HUES6 (cell line): Measurements from ENCODE around the gene RASEF.

ENCODE experiments used
- H3K27ac ChIP-seq: 2 replicates; pipeline ENCODE4 v1.7.0; 2013; ENCODE audit warnings: low read depth, mild to moderate bottlenecking, low read length, inconsistent platforms
- H3K27me3 ChIP-seq: 2 replicates; pipeline ENCODE4 v1.6.1; 2013; ENCODE audit warnings: low read length; ENCODE audit not compliant: control insufficient read depth, insufficient read depth
- H3K36me3 ChIP-seq: 2 replicates; pipeline ENCODE4 v1.6.1; 2013; ENCODE audit warnings: low read length; ENCODE audit not compliant: control insufficient read depth, insufficient read depth
- H3K4me1 ChIP-seq: 2 replicates; pipeline ENCODE4 v1.6.1; 2013; ENCODE audit warnings: low read length; ENCODE audit not compliant: control insufficient read depth, insufficient read depth
- H3K4me3 ChIP-seq: 2 replicates; pipeline ENCODE4 v1.5.1; 2013; ENCODE audit warnings: low read depth, low read length
- H3K9ac ChIP-seq: one replicate; pipeline ENCODE4 v1.6.1; 2013; ENCODE audit warnings: mild to moderate bottlenecking, low read length
- H3K9me3 ChIP-seq: 2 replicates; pipeline ENCODE4 v1.6.1; 2013; ENCODE audit warnings: low read depth, low read length; ENCODE audit not compliant: control insufficient read depth, insufficient read depth

Gene RASEF

GRCh38 chr9:83032065-83032625 is 30.8 kb downstream of the RASEF start:
- Histone ChIP-seq H3K9ac (no peak overlapping the region), H3K9me3 (no peaks in the 10 kb centered on the region), H3K27ac (no peak overlapping the region), H3K27me3 (no peaks in the 10 kb centered on the region), H3K4me3 (no peak overlapping the region), H3K36me3 (no peaks in the 10 kb centered on the region), H3K4me1 (no peaks in the 10 kb centered on the region)

- no peaks in the 10 kb centered on the region for H3K27me3 ChIP-seq
- H3K4me1 ChIP-seq: no peaks in the 10 kb centered on the region
- H3K4me3 ChIP-seq: no peak overlapping the region
- H3K27ac ChIP-seq: no peak overlapping the region
- H3K9ac ChIP-seq: no peak overlapping the region
- no peaks in the 10 kb centered on the region for H3K36me3 ChIP-seq
- H3K9me3 ChIP-seq: no peaks in the 10 kb centered on the region
These were observed 32.4 kb downstream of the RASEF start for GRCh38 chr9:83030391-83031107.

- H3K4me3 ChIP-seq: no peak overlapping the region
- no peaks in the 10 kb centered on the region for H3K36me3 ChIP-seq
- no peaks in the 10 kb centered on the region for H3K27me3 ChIP-seq
- H3K4me1 ChIP-seq: no peaks in the 10 kb centered on the region
- no peaks in the 10 kb centered on the region for H3K9me3 ChIP-seq
- H3K9ac ChIP-seq: no peak overlapping the region
- no peak overlapping the region for H3K27ac ChIP-seq
These were observed 33.3 kb downstream of the RASEF start for GRCh38 chr9:83029531-83030137.

GRCh38 chr9:83027153-83027891 is 35.6 kb downstream of the RASEF start:
- Histone ChIP-seq H3K4me3 (no peak overlapping the region), H3K9ac (no peak overlapping the region), H3K36me3 (no peaks in the 10 kb centered on the region), H3K27me3 (no peaks in the 10 kb centered on the region), H3K27ac (no peak overlapping the region), H3K9me3 (no peaks in the 10 kb centered on the region), H3K4me1 (no peaks in the 10 kb centered on the region)

- H3K27me3 ChIP-seq: no peaks in the 10 kb centered on the region
- no peaks in the 10 kb centered on the region for H3K9me3 ChIP-seq
- H3K4me1 ChIP-seq: no peaks in the 10 kb centered on the region
- no peak overlapping the region for H3K27ac ChIP-seq
- H3K4me3 ChIP-seq: no peak overlapping the region
- no peak overlapping the region for H3K9ac ChIP-seq
- no peaks in the 10 kb centered on the region for H3K36me3 ChIP-seq
These were observed 38.3 kb downstream of the RASEF start for GRCh38 chr9:83024506-83025125.

GRCh38 chr9:83023151-83023550 is 39.8 kb downstream of the RASEF start:
- Histone ChIP-seq H3K9ac (no peak overlapping the region), H3K9me3 (no peaks in the 10 kb centered on the region), H3K27ac (no peak overlapping the region), H3K27me3 (no peaks in the 10 kb centered on the region), H3K4me3 (no peak overlapping the region), H3K36me3 (no peaks in the 10 kb centered on the region), H3K4me1 (no peaks in the 10 kb centered on the region)

GRCh38 chr9:83020864-83021263 is 42.1 kb downstream of the RASEF start:
- Histone ChIP-seq H3K4me3 (no peak overlapping the region), H3K9me3 (no peaks in the 10 kb centered on the region), H3K36me3 (no peaks in the 10 kb centered on the region), H3K27me3 (no peaks in the 10 kb centered on the region), H3K4me1 (no peaks in the 10 kb centered on the region), H3K9ac (no peak overlapping the region), H3K27ac (no peak overlapping the region)

GRCh38 chr9:83020327-83020726 is 42.6 kb downstream of the RASEF start:
- Histone ChIP-seq H3K27me3 (no peaks in the 10 kb centered on the region), H3K36me3 (no peaks in the 10 kb centered on the region), H3K4me3 (no peak overlapping the region), H3K4me1 (no peaks in the 10 kb centered on the region), H3K9me3 (no peaks in the 10 kb centered on the region), H3K27ac (no peak overlapping the region), H3K9ac (no peak overlapping the region)

- H3K9ac ChIP-seq: no peak overlapping the region
- H3K4me1 ChIP-seq: no peaks in the 10 kb centered on the region
- H3K9me3 ChIP-seq: no peaks in the 10 kb centered on the region
- H3K4me3 ChIP-seq: no peak overlapping the region
- H3K27ac ChIP-seq: no peak overlapping the region
- no peaks in the 10 kb centered on the region for H3K27me3 ChIP-seq
- no peaks in the 10 kb centered on the region for H3K36me3 ChIP-seq
These were observed 43.7 kb downstream of the RASEF start for GRCh38 chr9:83019246-83019645.

- Histone ChIP-seq H3K4me1 (peaks cover 9% of the 10 kb centered on the region), H3K9me3 (no peaks in the 10 kb centered on the region), H3K4me3 (no peak overlapping the region), H3K27ac (no peak overlapping the region), H3K27me3 (no peaks in the 10 kb centered on the region), H3K36me3 (no peaks in the 10 kb centered on the region), H3K9ac (no peak overlapping the region)
These were observed 47.0 kb downstream of the RASEF start for GRCh38 chr9:83015897-83016296.
